ENCODE data around the gene NFKB1. TPM values are rescaled to one million over a fixed set of nuclear protein-coding genes. Genes with fewer than 3 reads are reported as not detected.

The NFKB1 gene
- polyA plus RNA-seq, 1 experiment, result 24.1 TPM

DNA sequence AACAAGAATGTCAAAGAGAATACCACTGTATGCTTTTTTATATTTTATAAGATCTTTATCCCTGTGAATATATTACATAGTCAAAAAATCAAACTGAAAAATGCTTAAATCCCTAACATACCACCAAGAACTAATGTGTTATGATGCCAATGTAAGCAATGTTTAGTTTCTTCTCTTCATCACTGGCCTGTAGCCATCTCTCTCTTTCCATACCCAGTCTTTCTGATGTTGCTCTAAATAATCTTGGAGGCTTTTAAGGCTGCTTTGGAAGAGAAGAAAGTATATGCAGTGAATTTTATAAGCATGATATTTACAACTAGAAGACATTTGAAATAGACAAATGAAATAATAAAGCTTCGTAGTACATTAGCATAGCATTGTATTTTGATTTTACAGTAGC lies 82.9 kb downstream of the NFKB1 start:
- POLR2A ChIA-PET, result no interaction called here
- Histone ChIP-seq H3K4me3 (ENCODE audit: low read depth, low read length) (no peak overlapping the region), H3K27me3 (ENCODE audit: control insufficient read depth, insufficient read depth, low read length) (no peaks in the 10 kb centered on the region), H3K9me3 (ENCODE audit: control insufficient read depth, insufficient read depth, low read length) (no peaks in the 10 kb centered on the region), H3K27ac (ENCODE audit: low read depth, low read length) (no peak overlapping the region)
- TF ChIP-seq, protein P1, sequence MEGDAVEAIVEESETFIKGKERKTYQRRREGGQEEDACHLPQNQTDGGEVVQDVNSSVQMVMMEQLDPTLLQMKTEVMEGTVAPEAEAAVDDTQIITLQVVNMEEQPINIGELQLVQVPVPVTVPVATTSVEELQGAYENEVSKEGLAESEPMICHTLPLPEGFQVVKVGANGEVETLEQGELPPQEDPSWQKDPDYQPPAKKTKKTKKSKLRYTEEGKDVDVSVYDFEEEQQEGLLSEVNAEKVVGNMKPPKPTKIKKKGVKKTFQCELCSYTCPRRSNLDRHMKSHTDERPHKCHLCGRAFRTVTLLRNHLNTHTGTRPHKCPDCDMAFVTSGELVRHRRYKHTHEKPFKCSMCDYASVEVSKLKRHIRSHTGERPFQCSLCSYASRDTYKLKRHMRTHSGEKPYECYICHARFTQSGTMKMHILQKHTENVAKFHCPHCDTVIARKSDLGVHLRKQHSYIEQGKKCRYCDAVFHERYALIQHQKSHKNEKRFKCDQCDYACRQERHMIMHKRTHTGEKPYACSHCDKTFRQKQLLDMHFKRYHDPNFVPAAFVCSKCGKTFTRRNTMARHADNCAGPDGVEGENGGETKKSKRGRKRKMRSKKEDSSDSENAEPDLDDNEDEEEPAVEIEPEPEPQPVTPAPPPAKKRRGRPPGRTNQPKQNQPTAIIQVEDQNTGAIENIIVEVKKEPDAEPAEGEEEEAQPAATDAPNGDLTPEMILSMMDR (IDR thresholded peaks at IDR 0.05; ENCODE audit: low read depth, low read length), result no peak
- CTCF ChIA-PET, result no interaction called here
- no peak for DNase-seq (ENCODE audit: low read depth, low spot score)

DNA sequence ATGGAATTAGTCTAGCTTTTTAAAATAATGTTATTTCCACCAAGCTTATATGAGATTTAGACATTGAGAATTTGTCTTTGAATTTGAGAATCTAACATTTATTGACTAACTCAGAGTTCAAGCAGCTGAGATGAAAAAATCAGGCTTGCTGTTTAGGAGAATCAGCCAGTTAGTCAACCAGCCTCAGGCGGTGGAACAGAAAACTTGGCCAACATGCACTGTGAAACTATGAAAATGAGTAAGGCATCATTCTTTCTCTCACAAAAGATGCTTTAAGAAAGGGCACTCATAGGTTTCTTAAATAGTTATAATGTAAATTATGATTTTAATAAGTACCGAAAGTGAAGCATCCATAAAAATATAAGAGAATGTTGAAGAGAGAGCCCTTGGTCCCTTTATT lies 84.2 kb downstream of the NFKB1 start:
- no peak overlapping the region for H3K27ac ChIP-seq (ENCODE audit: low read depth, low read length)
- no peak overlapping the region for H3K4me3 ChIP-seq (ENCODE audit: low read depth, low read length)
- no peak for DNase-seq (ENCODE audit: low read depth, low spot score)
- H3K9me3 ChIP-seq (ENCODE audit: control insufficient read depth, insufficient read depth, low read length), result no peaks in the 10 kb centered on the region
- no peaks in the 10 kb centered on the region for H3K27me3 ChIP-seq (ENCODE audit: control insufficient read depth, insufficient read depth, low read length)
- POLR2A ChIA-PET, result no interaction called here
- TF ChIP-seq, protein P1 (IDR thresholded peaks at IDR 0.05; ENCODE audit: low read depth, low read length), result no peak
- CTCF ChIA-PET, result interaction anchor here (0.7 kb wide), 1 partner anchor 154 kb away, joined by 4 read pairs; no protein-coding TSS in a partner anchor

DNA sequence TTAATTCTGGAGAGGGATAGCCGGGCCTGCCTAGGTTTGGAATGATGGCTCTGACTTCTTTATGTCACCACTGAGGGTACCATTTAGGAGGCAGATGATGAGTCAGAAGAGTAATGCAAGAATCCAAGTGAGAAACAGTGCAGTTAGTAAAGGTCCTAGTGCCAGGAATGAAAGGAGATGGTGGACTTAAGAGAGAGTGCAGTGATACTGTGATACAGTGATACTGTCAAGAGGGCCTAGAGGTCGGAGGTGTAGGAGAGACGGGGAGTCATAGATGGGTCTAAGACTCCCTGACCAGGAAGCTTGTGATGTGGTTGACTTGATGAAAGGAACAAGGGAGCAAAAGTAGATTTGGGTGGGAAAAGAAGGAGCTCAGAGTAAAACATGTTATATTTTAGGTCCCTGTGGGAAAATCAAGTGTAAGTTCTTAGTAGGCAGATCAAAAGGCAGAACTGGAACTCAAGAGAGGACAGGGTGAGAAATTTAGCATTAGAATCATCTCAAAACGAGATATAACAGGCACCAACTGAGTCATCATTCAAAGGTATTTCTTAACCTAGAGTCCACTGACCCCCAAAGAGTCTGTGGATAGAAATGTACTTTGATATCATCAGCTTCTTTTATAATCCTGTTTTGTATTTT lies 85.0 kb downstream of the NFKB1 start:
- no peak overlapping the region for H3K4me3 ChIP-seq (ENCODE audit: low read depth, low read length)
- ChIA-PET CTCF (no interaction called here), POLR2A (no interaction called here)
- H3K27me3 ChIP-seq (ENCODE audit: control insufficient read depth, insufficient read depth, low read length), result no peaks in the 10 kb centered on the region
- peaks cover 2% of the 10 kb centered on the region; the same call in 1 of the 2 replicates for H3K9me3 ChIP-seq (ENCODE audit: control insufficient read depth, insufficient read depth, low read length)
- no peak for DNase-seq (ENCODE audit: low read depth, low spot score)
- H3K27ac ChIP-seq (ENCODE audit: low read depth, low read length), result no peak overlapping the region
- TF ChIP-seq, protein P1 (IDR thresholded peaks at IDR 0.05; ENCODE audit: low read depth, low read length), result no peak

DNA sequence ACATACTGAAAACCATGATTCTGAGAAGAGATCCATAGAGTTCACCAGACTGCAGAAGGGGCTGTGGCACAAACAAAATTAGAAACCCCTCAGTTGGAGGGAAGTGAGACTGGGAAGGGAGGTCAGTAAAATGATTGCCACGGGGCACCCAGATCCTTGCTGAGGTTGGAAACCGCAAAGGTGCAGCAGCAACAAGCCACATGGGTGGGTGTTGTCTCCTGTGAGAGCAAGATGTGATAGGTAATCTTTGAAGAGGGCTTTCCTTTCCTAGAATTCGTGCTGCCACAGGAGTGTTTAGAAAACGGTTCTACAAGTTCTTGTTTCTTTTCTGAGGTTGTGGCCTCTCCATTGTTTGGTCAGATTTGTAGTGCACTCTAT lies 85.5 kb downstream of the NFKB1 start:
- Histone ChIP-seq H3K27me3 (ENCODE audit: control insufficient read depth, insufficient read depth, low read length) (no peaks in the 10 kb centered on the region), H3K27ac (ENCODE audit: low read depth, low read length) (no peak overlapping the region), H3K9me3 (ENCODE audit: control insufficient read depth, insufficient read depth, low read length) (peaks cover 4% of the 10 kb centered on the region; the same call in 1 of the 2 replicates), H3K4me3 (ENCODE audit: low read depth, low read length) (no peak overlapping the region)
- POLR2A ChIA-PET, result no interaction called here
- TF ChIP-seq, protein P1 (IDR thresholded peaks at IDR 0.05; ENCODE audit: low read depth, low read length), result no peak
- DNase-seq (ENCODE audit: low read depth, low spot score), result no peak
- CTCF ChIA-PET, result no interaction called here

DNA sequence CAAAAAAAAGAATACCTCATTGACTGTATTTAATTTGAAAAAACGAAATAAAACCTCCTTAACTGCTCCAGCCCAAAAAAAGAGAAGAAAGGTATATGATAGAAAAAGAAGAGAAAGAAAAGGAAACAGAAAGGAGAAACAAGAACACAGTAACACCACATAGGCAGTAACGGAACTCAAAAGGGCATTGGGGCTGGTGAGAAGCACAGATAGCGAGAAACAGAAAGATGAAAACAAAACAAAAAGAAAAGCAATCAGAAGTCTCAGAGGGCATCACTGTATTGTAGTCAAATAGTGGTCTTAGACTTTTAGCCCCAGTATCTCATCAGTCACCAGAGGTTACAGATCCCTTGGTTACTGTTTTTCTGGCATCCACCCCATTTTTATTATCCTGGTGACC lies 88.6 kb downstream of the NFKB1 start:
- H3K27ac ChIP-seq (ENCODE audit: low read depth, low read length), result no peak overlapping the region
- CTCF ChIA-PET, result no interaction called here
- TF ChIP-seq, protein P1 (IDR thresholded peaks at IDR 0.05; ENCODE audit: low read depth, low read length), result no peak
- no peak overlapping the region for H3K4me3 ChIP-seq (ENCODE audit: low read depth, low read length)
- peaks cover 4% of the 10 kb centered on the region; the same call in 1 of the 2 replicates for H3K9me3 ChIP-seq (ENCODE audit: control insufficient read depth, insufficient read depth, low read length)
- POLR2A ChIA-PET, result no interaction called here
- H3K27me3 ChIP-seq (ENCODE audit: control insufficient read depth, insufficient read depth, low read length), result no peaks in the 10 kb centered on the region
- no peak for DNase-seq (ENCODE audit: low read depth, low spot score)

Measured in AG04450 (cell line).